BE2C (cell line): Measurements from ENCODE around the gene DBNDD1.
A peak's percentile ranks its signal among the peaks of the same experiment; 100 is the strongest.
"Not testable (repeated sequence)": the region's sequence is repeated elsewhere in the genome, so short reads cannot be mapped to it uniquely, and the experiment has no call there.

Experiments
- DNase-seq: peaks from one replicate; pipeline ENCODE4 v3.0.0-alpha.2; 2020
- H3K27me3 ChIP-seq: fragments of 250-450 bp; sonication (Bioruptor Pico); 2 replicates; pipeline ENCODE4 v1.5.1; 2020; ENCODE audit warnings: mild to moderate bottlenecking
- H3K36me3 ChIP-seq: fragments of 250-450 bp; sonication (Bioruptor Pico); 2 replicates; pipeline ENCODE4 v1.5.1; 2020; ENCODE audit warnings: mild to moderate bottlenecking
- H3K4me1 ChIP-seq: fragments of 250-450 bp; sonication (Bioruptor Pico); 2 replicates; pipeline ENCODE4 v1.5.1; 2020
- H3K4me3 ChIP-seq: 2 replicates; pipeline ENCODE4 v1.5.1; 2011; ENCODE audit warnings: low read depth, low read length
- H3K9me3 ChIP-seq: fragments of 250-450 bp; sonication (Bioruptor Pico); 2 replicates; pipeline ENCODE4 v1.5.1; 2020
- CTCF ChIP-seq: IDR thresholded peaks from 2 replicates; pipeline ENCODE4 v1.5.1; 2012; ENCODE audit warnings: mild to moderate bottlenecking, low read depth, low read length

The DBNDD1 gene

DNA sequence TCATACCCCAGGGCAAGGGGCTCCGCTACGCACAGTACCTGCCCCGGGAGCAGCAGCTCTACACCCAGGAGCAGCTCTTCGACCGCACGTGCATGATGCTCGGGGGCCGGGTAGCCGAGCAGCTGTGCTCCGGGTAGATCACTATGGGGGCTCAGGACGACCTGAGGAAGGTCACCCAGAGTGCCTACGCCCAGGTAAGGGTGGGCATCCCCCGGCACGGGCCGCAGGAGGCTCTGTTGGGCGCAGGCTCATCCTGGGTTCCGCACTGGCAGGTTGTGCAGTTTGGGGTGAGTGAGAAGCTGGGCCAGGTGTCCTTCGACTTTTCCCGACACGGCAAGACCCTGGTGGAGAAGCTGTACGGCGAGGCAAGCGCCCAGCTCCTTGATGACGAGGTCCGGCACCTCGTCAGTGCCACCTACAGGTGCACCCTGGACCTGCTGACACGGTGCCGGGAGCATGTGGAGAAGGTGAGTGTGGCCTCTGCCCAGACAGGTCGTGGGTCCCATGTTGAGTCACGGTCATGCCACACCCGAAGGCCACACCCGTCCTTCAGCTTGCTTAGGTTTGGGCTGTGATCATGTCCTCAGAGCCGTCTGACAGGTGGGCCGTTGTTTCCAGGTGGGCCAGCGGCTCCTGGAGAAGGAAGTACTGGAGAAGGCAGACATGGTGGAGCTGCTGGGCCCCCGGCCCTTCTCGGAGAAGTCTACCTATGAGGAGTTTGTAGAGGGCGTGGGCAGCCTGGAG is 19.3 kb downstream of the DBNDD1 start:
- Histone ChIP-seq H3K4me1 (no peaks in the 10 kb centered on the region), H3K9me3 (no peaks in the 10 kb centered on the region; the same call in 1 of the 2 replicates), H3K36me3 (peaks cover 39% of the 10 kb centered on the region), H3K4me3 (no peak overlapping the region), H3K27me3 (no peaks in the 10 kb centered on the region)
- no peak for TF ChIP-seq CTCF
- DNase-seq: no peak

GRCh38 chr16:89996178-89996489 is 23.1 kb downstream of the DBNDD1 start:
- DNase-seq: no peak
- Histone ChIP-seq H3K9me3 (peaks cover 6% of the 10 kb centered on the region), H3K27me3 (no peaks in the 10 kb centered on the region), H3K4me3 (no peak overlapping the region), H3K4me1 (peaks cover 5% of the 10 kb centered on the region), H3K36me3 (peaks cover 68% of the 10 kb centered on the region)
- TF ChIP-seq CTCF: no peak

DNA sequence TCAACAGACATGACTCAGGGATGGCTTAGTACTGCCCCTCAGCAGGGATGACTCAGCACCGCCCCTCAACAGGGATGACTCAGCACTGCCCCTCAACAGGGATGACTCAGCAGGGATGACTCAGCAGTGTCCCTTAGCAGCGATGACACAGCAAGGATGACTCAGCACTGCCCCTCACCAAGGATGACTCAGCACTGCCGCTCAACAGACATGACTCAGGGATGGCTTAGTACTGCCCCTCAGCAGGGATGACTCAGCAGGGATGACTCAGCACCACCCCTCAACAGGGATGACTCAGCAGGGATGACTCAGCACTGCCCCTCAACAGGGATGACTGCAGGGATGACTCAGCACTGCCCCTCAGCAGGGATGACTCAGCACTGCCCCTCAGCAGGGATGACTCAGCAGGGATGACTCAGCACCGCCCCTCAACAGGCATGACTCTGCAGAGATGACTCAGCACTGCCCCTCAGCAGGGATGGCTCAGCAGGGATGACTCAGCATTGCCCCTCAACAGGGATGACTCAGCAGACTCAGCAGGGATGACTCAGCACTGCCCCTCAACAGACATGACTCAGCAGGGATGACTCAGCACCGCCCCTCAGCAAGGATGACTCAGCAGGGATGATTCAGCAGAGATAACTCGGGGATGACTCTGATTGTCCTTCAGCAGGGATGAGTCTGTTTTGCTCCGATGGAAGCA is 23.6 kb downstream of the DBNDD1 start:
- DNase-seq: peak; percentile 76
- not testable (repeated sequence) for H3K4me1 ChIP-seq, H3K9me3 ChIP-seq, H3K27me3 ChIP-seq, H3K4me3 ChIP-seq
- peaks cover 71% of the 10 kb centered on the region for H3K36me3 ChIP-seq

GRCh38 chr16:89994721-89995474 is 24.4 kb downstream of the DBNDD1 start:
- DNase-seq: peak; percentile 81
- peaks cover 70% of the 10 kb centered on the region for H3K36me3 ChIP-seq
- H3K4me3 ChIP-seq: not testable (repeated sequence)

GRCh38 chr16:89994389-89994720 is 24.9 kb downstream of the DBNDD1 start:
- no peak for DNase-seq
- H3K36me3 ChIP-seq: peaks cover 65% of the 10 kb centered on the region
- no peaks in the 10 kb centered on the region for H3K27me3 ChIP-seq
- H3K4me1 ChIP-seq: peaks cover 5% of the 10 kb centered on the region
- H3K4me3 ChIP-seq: no peak overlapping the region
- peaks cover 6% of the 10 kb centered on the region for H3K9me3 ChIP-seq
- no peak for TF ChIP-seq CTCF

More at GRCh38 chr16:89994721-89995474, 24.4 kb downstream of the DBNDD1 start:
- not testable (repeated sequence) for H3K9me3 ChIP-seq, H3K27me3 ChIP-seq, H3K4me1 ChIP-seq

DNA sequence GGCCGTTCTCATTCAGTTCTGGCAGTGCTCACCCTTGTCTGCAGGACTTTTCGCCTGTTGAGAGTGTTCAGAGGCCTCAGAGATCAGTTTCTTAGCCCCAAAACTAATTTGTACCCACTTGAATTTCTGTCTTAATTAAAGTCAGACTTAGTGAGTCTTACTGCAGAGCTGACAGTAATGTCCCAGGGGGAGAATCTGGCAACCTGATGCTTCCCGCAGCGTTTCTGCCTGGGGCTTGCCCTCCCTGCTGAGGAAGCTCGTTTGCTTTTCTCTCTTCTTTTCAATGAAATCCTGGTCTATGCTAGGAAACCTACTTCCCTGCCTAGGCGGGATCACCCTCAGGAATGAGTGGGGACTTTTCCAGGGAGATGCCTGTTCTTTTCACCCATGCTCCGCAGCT is 25.3 kb downstream of the DBNDD1 start:
- Histone ChIP-seq H3K9me3 (peaks cover 6% of the 10 kb centered on the region), H3K27me3 (no peaks in the 10 kb centered on the region), H3K4me3 (no peak overlapping the region), H3K36me3 (peaks cover 65% of the 10 kb centered on the region), H3K4me1 (peaks cover 5% of the 10 kb centered on the region)
- no peak for DNase-seq
- TF ChIP-seq CTCF: no peak

- H3K27me3 ChIP-seq: no peaks in the 10 kb centered on the region
- TF ChIP-seq CTCF: no peak
- H3K36me3 ChIP-seq: peaks cover 71% of the 10 kb centered on the region
- no peak for DNase-seq
- H3K4me3 ChIP-seq: no peak overlapping the region
- peaks cover 5% of the 10 kb centered on the region for H3K4me1 ChIP-seq
- peaks cover 6% of the 10 kb centered on the region for H3K9me3 ChIP-seq
Observed at GRCh38 chr16:89993377-89993776, 25.9 kb downstream of the DBNDD1 start.
